T-cell (primary cell): ENCODE data around the gene ATP2B2. TPM values are rescaled to one million over a fixed set of nuclear protein-coding genes. Genes with fewer than 3 reads are reported as not detected.

ENCODE experiments used
- ATAC-seq, 4 experiments: fragments of 200-7000 bp in 3 of 4; fragments of 150-1000 bp in 1 of 4; cut with Tn5 transposase; replicated peaks in 1 of 4; 1 replicate in 3 of 4; 2 replicates in 1 of 4; pipeline ENCODE4 v1.10.0; 2021; ENCODE audit warnings: moderate library complexity in 3 of 4, mild to moderate bottlenecking in 2 of 4, moderate number of reproducible peaks in 1 of 4
- CTCF ChIA-PET, 2 donors: fragments of 300-600 bp; sonication (Branson Sonifier 250); formaldehyde crosslinking; loops; one replicate each; lab custom pipeline; 2022; ENCODE audit warnings: antibody characterized with exemption in 2 of 2; lab: Charles Lee
- POLR2A ChIA-PET, 2 donors: fragments of 300-600 bp; sonication (Branson Sonifier 250); formaldehyde crosslinking; loops; one replicate each; lab custom pipeline; 2022; ENCODE audit warnings: antibody characterized with exemption in 2 of 2; lab: Charles Lee
- DNase-seq, 35 experiments: peaks; one replicate each; pipeline versions ENCODE4 v3.0.0 to v3.0.0-alpha.2; 2013 to 2023
- H3K27ac ChIP-seq: one replicate; pipeline ENCODE4 v1.5.1; 2013; ENCODE audit warnings: low read length
- H3K27me3 ChIP-seq, 2 experiments: replicated peaks in 1 of 2; 1 replicate in 1 of 2; 2 replicates in 1 of 2; pipeline versions ENCODE4 v1.6.1 to v1.7.0; 2013; ENCODE audit warnings: low read length in 1 of 2, mixed read lengths in 1 of 2; ENCODE audit not compliant: control insufficient read depth in 2 of 2, insufficient read depth in 2 of 2; ENCODE audit errors: extremely low read depth in 1 of 2
- H3K36me3 ChIP-seq, 2 donors: 1 replicate in 1 of 2; 2 replicates in 1 of 2; pipeline versions ENCODE4 v1.6.1 to v1.7.0; 2013; ENCODE audit warnings: low read length in 1 of 2; ENCODE audit not compliant: control insufficient read depth in 2 of 2, insufficient read depth in 1 of 2; ENCODE audit errors: extremely low read depth in 1 of 2
- H3K4me1 ChIP-seq, 2 experiments: 1 replicate in 1 of 2; 2 replicates in 1 of 2; pipeline versions ENCODE4 v1.6.1 to v1.7.0; 2013; ENCODE audit warnings: low read length in 2 of 2, mixed read lengths in 1 of 2; ENCODE audit not compliant: insufficient read depth in 2 of 2, control insufficient read depth in 1 of 2; ENCODE audit errors: extremely low read depth in 1 of 2
- H3K4me3 ChIP-seq, 2 donors: 1 replicate in 1 of 2; 2 replicates in 1 of 2; pipeline versions ENCODE4 v1.5.1 to v1.7.0; 2013; ENCODE audit warnings: mild to moderate bottlenecking in 2 of 2, low read length in 1 of 2, moderate library complexity in 1 of 2; ENCODE audit not compliant: control insufficient read depth in 1 of 2; ENCODE audit errors: extremely low read depth in 1 of 2
- H3K9me3 ChIP-seq: 2 replicates; pipeline ENCODE4 v1.7.0; 2013
- H3K27ac Mint-ChIP-seq, 2 donors: one replicate each; pipeline ENCODE4 v1.8.0; 2020 to 2021; ENCODE audit warnings: mild to moderate bottlenecking in 2 of 2, mixed read lengths in 2 of 2
- H3K27me3 Mint-ChIP-seq, 2 donors: one replicate each; pipeline ENCODE4 v1.8.0; 2021 to 2022; ENCODE audit warnings: mixed read lengths in 2 of 2
- H3K36me3 Mint-ChIP-seq: one replicate; pipeline ENCODE4 v1.8.0; 2021; ENCODE audit warnings: mixed read lengths
- H3K4me1 Mint-ChIP-seq, 3 donors: one replicate each; pipeline ENCODE4 v1.8.0; 2020 to 2022; ENCODE audit warnings: mixed read lengths in 3 of 3, mild to moderate bottlenecking in 1 of 3
- H3K4me3 Mint-ChIP-seq, 3 donors: one replicate each; pipeline ENCODE4 v1.8.0; 2020 to 2022; ENCODE audit warnings: mild to moderate bottlenecking in 3 of 3, mixed read lengths in 3 of 3, moderate library complexity in 3 of 3
- H3K9me3 Mint-ChIP-seq, 3 donors: one replicate each; pipeline ENCODE4 v1.8.0; 2020 to 2022; ENCODE audit warnings: mixed read lengths in 3 of 3
- WGBS: methylation state at CpG from one replicate; pipeline ENCODE4 v1.1.5; 2013; ENCODE audit warnings: missing lambda C conversion rate; ENCODE audit not compliant: insufficient coverage; 5-methylcytosine and 5-hydroxymethylcytosine counted together
- total RNA-seq, 35 experiments: library from RNA in 6 of 35; stranded (reverse) in 6 of 35; fragments of 120-200 nt in 1 of 35; gene quantifications; one replicate each; pipeline versions ENCODE4 v1.2.1 to v1.2.4 and lab custom pipeline; 2013 to 2026

ATP2B2 gene
- total RNA-seq, 5 donors from 2014 or later (not counting 1 experiment from before 2014, with no cell fraction given): not detected

GRCh38 chr3:10320320-10320677 lies 185.1 kb downstream of the ATP2B2 start:
- peak overlapping the region; percentile 99 for H3K4me3 ChIP-seq
- H3K4me1 Mint-ChIP-seq: peaks cover 30 to 37% (median 36%) of the 10 kb centered on the region in 3 donors
- CTCF ChIA-PET: interaction anchor here (0.6 to 1.2 kb wide), 8 partner anchors 16 to 538 kb away, joined by 3 to 6 read pairs (median 3); partner anchors contain the start of gene FANCD2 (in 1 of the 2)
- peaks cover 4 to 27% of the 10 kb centered on the region in 2 experiments for H3K4me1 ChIP-seq
- no peaks in the 10 kb centered on the region for H3K27me3 ChIP-seq
- ATAC-seq: peak in 1 of 4 experiments; percentile 3
- no peaks in the 10 kb centered on the region for H3K9me3 ChIP-seq
- H3K36me3 ChIP-seq: peaks cover 2 to 33% of the 10 kb centered on the region in 2 donors
- H3K36me3 Mint-ChIP-seq: peaks cover 12% of the 10 kb centered on the region
- POLR2A ChIA-PET: interaction anchor here in 1 of 2 donors (0.5 to 1.2 kb wide), 6 partner anchors 72 to 1070 kb away, joined by 3 to 11 read pairs (median 6); partner anchors contain the start of genes CRELD1 and TATDN2
- H3K4me3 Mint-ChIP-seq: peak overlapping the region; percentile 89 to 91 (median 89)
- DNase-seq: no peak
- peak overlapping the region; percentile 81 to 86 for H3K27ac Mint-ChIP-seq
- peak overlapping the region; percentile 83 for H3K27ac ChIP-seq
- H3K9me3 Mint-ChIP-seq: no peaks in the 10 kb centered on the region
- peaks cover 0 to 1% of the 10 kb centered on the region in 2 donors for H3K27me3 Mint-ChIP-seq
- WGBS: 0% methylated on average over 2 of the region's 9 CpGs

GRCh38 chr3:10319804-10320203 lies 185.6 kb downstream of the ATP2B2 start:
- WGBS: 18% methylated on average over 3 of the region's 3 CpGs
- peak overlapping the region; percentile 89 to 91 (median 89) for H3K4me3 Mint-ChIP-seq
- H3K27ac Mint-ChIP-seq: peak overlapping the region in 1 of 2 donors; percentile 86
- DNase-seq: no peak
- no peaks in the 10 kb centered on the region for H3K9me3 Mint-ChIP-seq
- Histone ChIP-seq H3K4me1 (peaks cover 4 to 27% of the 10 kb centered on the region in 2 experiments), H3K4me3 (peak overlapping the region; percentile 99), H3K36me3 (peaks cover 2 to 37% of the 10 kb centered on the region in 2 donors), H3K9me3 (no peaks in the 10 kb centered on the region), H3K27me3 (no peaks in the 10 kb centered on the region), H3K27ac (peak overlapping the region; percentile 83)
- ATAC-seq: no peak
- POLR2A ChIA-PET: interaction anchor here in 1 of 2 donors (0.7 kb wide), 1 partner anchor 1069 kb away, joined by 3 read pairs; no protein-coding TSS in a partner anchor
- H3K27me3 Mint-ChIP-seq: peaks cover 0 to 1% of the 10 kb centered on the region in 2 donors
- CTCF ChIA-PET: interaction anchor here in 1 of 2 donors (1.0 kb wide), 1 partner anchor 538 kb away, joined by 4 read pairs; no protein-coding TSS in a partner anchor
- H3K4me1 Mint-ChIP-seq: peaks cover 30 to 37% (median 36%) of the 10 kb centered on the region in 3 donors
- peaks cover 15% of the 10 kb centered on the region for H3K36me3 Mint-ChIP-seq

GRCh38 chr3:10319251-10319650 lies 186.1 kb downstream of the ATP2B2 start:
- no peak overlapping the region for H3K27ac ChIP-seq
- WGBS: 44% methylated on average over 4 of the region's 6 CpGs
- ChIA-PET POLR2A (no interaction called here), CTCF (interaction anchor here in 1 of 2 donors (1.0 kb wide), 1 partner anchor 537 kb away, joined by 4 read pairs; no protein-coding TSS in a partner anchor)
- no peak overlapping the region for H3K27ac Mint-ChIP-seq
- H3K27me3 ChIP-seq: no peaks in the 10 kb centered on the region
- H3K4me3 ChIP-seq: no peak overlapping the region
- no peaks in the 10 kb centered on the region for H3K9me3 ChIP-seq
- peaks cover 4 to 27% of the 10 kb centered on the region in 2 experiments for H3K4me1 ChIP-seq
- peak overlapping the region; percentile 69 to 89 (median 77) for H3K4me3 Mint-ChIP-seq
- H3K27me3 Mint-ChIP-seq: peaks cover 0 to 1% of the 10 kb centered on the region in 2 donors
- H3K36me3 ChIP-seq: peaks cover 5 to 42% of the 10 kb centered on the region in 2 donors
- H3K4me1 Mint-ChIP-seq: peaks cover 30 to 39% (median 36%) of the 10 kb centered on the region in 3 donors
- no peaks in the 10 kb centered on the region for H3K9me3 Mint-ChIP-seq
- ATAC-seq: no peak
- no peak for DNase-seq
- peaks cover 20% of the 10 kb centered on the region for H3K36me3 Mint-ChIP-seq

GRCh38 chr3:10317961-10318350 lies 187.4 kb downstream of the ATP2B2 start:
- peaks cover 30 to 39% (median 36%) of the 10 kb centered on the region in 3 donors for H3K4me1 Mint-ChIP-seq
- peaks cover 24% of the 10 kb centered on the region for H3K36me3 Mint-ChIP-seq
- H3K27me3 Mint-ChIP-seq: no peaks in the 10 kb centered on the region
- H3K27ac ChIP-seq: no peak overlapping the region
- peak overlapping the region in 1 of 2 donors; percentile 31 for H3K27ac Mint-ChIP-seq
- peaks cover 4 to 27% of the 10 kb centered on the region in 2 experiments for H3K4me1 ChIP-seq
- no peaks in the 10 kb centered on the region for H3K9me3 ChIP-seq
- no peaks in the 10 kb centered on the region for H3K9me3 Mint-ChIP-seq
- peak overlapping the region in 1 of 3 donors; percentile 45 for H3K4me3 Mint-ChIP-seq
- ATAC-seq: no peak
- no peak for DNase-seq
- 100% methylated on average over 3 of the region's 3 CpGs for WGBS
- ChIA-PET CTCF (no interaction called here), POLR2A (no interaction called here)
- no peak overlapping the region for H3K4me3 ChIP-seq
- no peaks in the 10 kb centered on the region for H3K27me3 ChIP-seq
- H3K36me3 ChIP-seq: peaks cover 8 to 55% of the 10 kb centered on the region in 2 donors

- ChIA-PET POLR2A (no interaction called here), CTCF (interaction anchor here in 1 of 2 donors (0.7 kb wide), 1 partner anchor 67 kb away, joined by 11 read pairs; no protein-coding TSS in a partner anchor)
- no peak overlapping the region for H3K4me3 Mint-ChIP-seq
- H3K27me3 ChIP-seq: no peaks in the 10 kb centered on the region
- ATAC-seq (no peak), DNase-seq (no peak)
- peaks cover 27% of the 10 kb centered on the region for H3K36me3 Mint-ChIP-seq
- WGBS: 100% methylated on average over 1 of the region's 4 CpGs
- H3K27ac Mint-ChIP-seq: no peak overlapping the region
- H3K27ac ChIP-seq: no peak overlapping the region
- no peak overlapping the region for H3K4me3 ChIP-seq
- H3K27me3 Mint-ChIP-seq: no peaks in the 10 kb centered on the region
- no peaks in the 10 kb centered on the region for H3K9me3 Mint-ChIP-seq
- peaks cover 4 to 27% of the 10 kb centered on the region in 2 experiments for H3K4me1 ChIP-seq
- H3K36me3 ChIP-seq: peaks cover 8 to 60% of the 10 kb centered on the region in 2 donors
- no peaks in the 10 kb centered on the region for H3K9me3 ChIP-seq
- H3K4me1 Mint-ChIP-seq: peaks cover 30 to 39% (median 36%) of the 10 kb centered on the region in 3 donors
These were observed 187.9 kb downstream of the ATP2B2 start for GRCh38 chr3:10317311-10317960.

GRCh38 chr3:10315771-10316344 lies 189.5 kb downstream of the ATP2B2 start:
- H3K4me3 Mint-ChIP-seq: no peak overlapping the region
- H3K27ac ChIP-seq: no peak overlapping the region
- peaks cover 4 to 17% of the 10 kb centered on the region in 2 experiments for H3K4me1 ChIP-seq
- H3K27ac Mint-ChIP-seq: no peak overlapping the region
- H3K27me3 ChIP-seq: no peaks in the 10 kb centered on the region
- ATAC-seq (no peak), DNase-seq (no peak)
- H3K4me3 ChIP-seq: no peak overlapping the region
- 100% methylated on average over 4 of the region's 4 CpGs for WGBS
- H3K9me3 ChIP-seq: no peaks in the 10 kb centered on the region
- ChIA-PET POLR2A (no interaction called here), CTCF (interaction anchor here in 1 of 2 donors (0.8 kb wide), 1 partner anchor 30 kb away, joined by 3 read pairs; no protein-coding TSS in a partner anchor)
- H3K36me3 Mint-ChIP-seq: peaks cover 43% of the 10 kb centered on the region
- H3K27me3 Mint-ChIP-seq: no peaks in the 10 kb centered on the region
- no peaks in the 10 kb centered on the region for H3K9me3 Mint-ChIP-seq
- peaks cover 13 to 76% of the 10 kb centered on the region in 2 donors for H3K36me3 ChIP-seq
- H3K4me1 Mint-ChIP-seq: peaks cover 24 to 33% (median 31%) of the 10 kb centered on the region in 3 donors
